ENCODE measurements around the gene GNAL. TPM values are rescaled to one million over a fixed set of nuclear protein-coding genes. Genes with fewer than 3 reads are reported as not detected.

Gene GNAL
- polyA plus RNA-seq, 1 experiment, result 0.21 TPM

GRCh38 chr18:11801573-11801972 is 112.5 kb downstream of the GNAL start:
- POLR2A ChIA-PET, result no interaction called here
- H3K36me3 ChIP-seq (ENCODE audit: control insufficient read depth, insufficient read depth, low read length), result no peaks in the 10 kb centered on the region
- CTCF ChIA-PET, result interaction anchor here (1.7 kb wide), 1 partner anchor 25 kb away, joined by 3 read pairs; no protein-coding TSS in a partner anchor
- no peak overlapping the region for H3K4me3 ChIP-seq (ENCODE audit: low read depth, low read length)
- no peaks in the 10 kb centered on the region for H3K27me3 ChIP-seq (ENCODE audit: control insufficient read depth, insufficient read depth, low read length)
- TF ChIP-seq, protein P1, sequence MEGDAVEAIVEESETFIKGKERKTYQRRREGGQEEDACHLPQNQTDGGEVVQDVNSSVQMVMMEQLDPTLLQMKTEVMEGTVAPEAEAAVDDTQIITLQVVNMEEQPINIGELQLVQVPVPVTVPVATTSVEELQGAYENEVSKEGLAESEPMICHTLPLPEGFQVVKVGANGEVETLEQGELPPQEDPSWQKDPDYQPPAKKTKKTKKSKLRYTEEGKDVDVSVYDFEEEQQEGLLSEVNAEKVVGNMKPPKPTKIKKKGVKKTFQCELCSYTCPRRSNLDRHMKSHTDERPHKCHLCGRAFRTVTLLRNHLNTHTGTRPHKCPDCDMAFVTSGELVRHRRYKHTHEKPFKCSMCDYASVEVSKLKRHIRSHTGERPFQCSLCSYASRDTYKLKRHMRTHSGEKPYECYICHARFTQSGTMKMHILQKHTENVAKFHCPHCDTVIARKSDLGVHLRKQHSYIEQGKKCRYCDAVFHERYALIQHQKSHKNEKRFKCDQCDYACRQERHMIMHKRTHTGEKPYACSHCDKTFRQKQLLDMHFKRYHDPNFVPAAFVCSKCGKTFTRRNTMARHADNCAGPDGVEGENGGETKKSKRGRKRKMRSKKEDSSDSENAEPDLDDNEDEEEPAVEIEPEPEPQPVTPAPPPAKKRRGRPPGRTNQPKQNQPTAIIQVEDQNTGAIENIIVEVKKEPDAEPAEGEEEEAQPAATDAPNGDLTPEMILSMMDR (IDR thresholded peaks at IDR 0.05; ENCODE audit: insufficient read depth, low read depth, low read length), result no peak
- DNase-seq (ENCODE audit: low read depth), result no peak

DNA sequence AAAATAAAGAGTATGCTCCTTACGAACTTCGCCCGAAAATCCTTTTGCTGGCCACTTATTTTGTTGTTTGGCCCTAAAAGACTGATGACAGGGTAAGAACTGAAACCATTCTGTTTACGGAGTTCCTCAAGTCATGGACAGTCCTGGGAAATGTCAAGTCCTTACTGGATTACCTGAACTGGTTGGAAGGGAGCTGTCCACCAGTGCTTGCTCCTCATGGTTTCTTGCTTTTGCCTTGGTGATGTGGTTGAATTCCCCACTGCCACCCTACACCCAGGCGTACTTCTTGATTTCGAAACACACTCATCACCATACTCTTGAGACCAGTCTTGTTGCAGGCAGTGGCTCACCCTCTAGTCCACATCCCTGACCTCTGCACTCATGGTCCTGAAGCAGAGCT is 113.1 kb downstream of the GNAL start:
- ChIA-PET CTCF (interaction anchor here (1.7 kb wide), 1 partner anchor 24 kb away, joined by 3 read pairs; no protein-coding TSS in a partner anchor), POLR2A (no interaction called here)
- TF ChIP-seq, protein P1 (IDR thresholded peaks at IDR 0.05; ENCODE audit: insufficient read depth, low read depth, low read length), result no peak
- DNase-seq (ENCODE audit: low read depth), result no peak
- no peaks in the 10 kb centered on the region for H3K36me3 ChIP-seq (ENCODE audit: control insufficient read depth, insufficient read depth, low read length)
- H3K27me3 ChIP-seq (ENCODE audit: control insufficient read depth, insufficient read depth, low read length), result no peaks in the 10 kb centered on the region
- H3K4me3 ChIP-seq (ENCODE audit: low read depth, low read length), result no peak overlapping the region

DNA sequence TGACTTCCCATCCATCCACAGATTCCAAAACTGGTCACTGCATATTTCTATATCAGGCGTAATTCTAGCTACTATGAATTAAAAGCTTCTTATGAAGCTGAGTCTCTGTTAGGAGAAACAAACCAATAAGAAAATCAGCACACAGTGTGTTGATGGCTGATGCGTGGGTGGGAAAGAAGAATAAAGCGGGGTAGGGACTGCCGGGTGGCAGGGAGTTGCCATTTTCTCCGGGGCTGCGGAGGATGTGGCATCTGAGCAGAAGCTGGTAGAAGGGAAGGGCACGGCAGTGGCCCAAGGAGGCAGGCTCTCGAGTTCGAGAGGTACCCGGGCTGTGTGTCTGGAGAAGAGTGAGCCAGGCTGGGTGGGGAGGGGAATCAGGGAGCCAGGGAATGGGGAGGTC is 113.5 kb downstream of the GNAL start:
- no peak overlapping the region for H3K4me3 ChIP-seq (ENCODE audit: low read depth, low read length)
- no peak for DNase-seq (ENCODE audit: low read depth)
- no peaks in the 10 kb centered on the region for H3K27me3 ChIP-seq (ENCODE audit: control insufficient read depth, insufficient read depth, low read length)
- H3K36me3 ChIP-seq (ENCODE audit: control insufficient read depth, insufficient read depth, low read length), result no peaks in the 10 kb centered on the region
- CTCF ChIA-PET, result interaction anchor here (1.7 kb wide), 1 partner anchor 24 kb away, joined by 3 read pairs; no protein-coding TSS in a partner anchor
- TF ChIP-seq, protein P1 (IDR thresholded peaks at IDR 0.05; ENCODE audit: insufficient read depth, low read depth, low read length), result no peak
- POLR2A ChIA-PET, result no interaction called here

DNA sequence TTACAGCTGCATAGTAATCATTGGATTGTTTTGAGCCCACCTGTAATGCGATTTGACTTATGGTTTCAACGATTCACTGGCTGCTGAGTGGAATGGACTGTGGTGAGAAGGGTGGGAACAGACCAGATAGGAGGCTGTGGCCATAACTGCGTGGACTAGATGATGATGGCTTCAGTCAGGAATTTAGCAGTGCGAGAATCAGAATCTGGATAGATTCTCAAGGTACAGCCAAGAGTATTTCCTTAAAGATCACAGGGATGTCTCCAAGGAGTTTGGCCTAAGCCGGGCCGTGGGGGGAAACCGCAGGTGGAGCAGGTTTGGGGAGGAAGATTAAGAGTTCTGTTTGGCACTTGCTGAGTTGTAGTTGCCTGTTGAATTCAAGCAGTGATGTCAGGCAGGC is 118.2 kb downstream of the GNAL start:
- DNase-seq (ENCODE audit: low read depth), result no peak
- Histone ChIP-seq H3K27me3 (ENCODE audit: control insufficient read depth, insufficient read depth, low read length) (no peaks in the 10 kb centered on the region), H3K4me3 (ENCODE audit: low read depth, low read length) (no peak overlapping the region), H3K36me3 (ENCODE audit: control insufficient read depth, insufficient read depth, low read length) (no peaks in the 10 kb centered on the region)
- POLR2A ChIA-PET, result no interaction called here
- CTCF ChIA-PET, result no interaction called here
- TF ChIP-seq, protein P1 (IDR thresholded peaks at IDR 0.05; ENCODE audit: insufficient read depth, low read depth, low read length), result no peak

DNA sequence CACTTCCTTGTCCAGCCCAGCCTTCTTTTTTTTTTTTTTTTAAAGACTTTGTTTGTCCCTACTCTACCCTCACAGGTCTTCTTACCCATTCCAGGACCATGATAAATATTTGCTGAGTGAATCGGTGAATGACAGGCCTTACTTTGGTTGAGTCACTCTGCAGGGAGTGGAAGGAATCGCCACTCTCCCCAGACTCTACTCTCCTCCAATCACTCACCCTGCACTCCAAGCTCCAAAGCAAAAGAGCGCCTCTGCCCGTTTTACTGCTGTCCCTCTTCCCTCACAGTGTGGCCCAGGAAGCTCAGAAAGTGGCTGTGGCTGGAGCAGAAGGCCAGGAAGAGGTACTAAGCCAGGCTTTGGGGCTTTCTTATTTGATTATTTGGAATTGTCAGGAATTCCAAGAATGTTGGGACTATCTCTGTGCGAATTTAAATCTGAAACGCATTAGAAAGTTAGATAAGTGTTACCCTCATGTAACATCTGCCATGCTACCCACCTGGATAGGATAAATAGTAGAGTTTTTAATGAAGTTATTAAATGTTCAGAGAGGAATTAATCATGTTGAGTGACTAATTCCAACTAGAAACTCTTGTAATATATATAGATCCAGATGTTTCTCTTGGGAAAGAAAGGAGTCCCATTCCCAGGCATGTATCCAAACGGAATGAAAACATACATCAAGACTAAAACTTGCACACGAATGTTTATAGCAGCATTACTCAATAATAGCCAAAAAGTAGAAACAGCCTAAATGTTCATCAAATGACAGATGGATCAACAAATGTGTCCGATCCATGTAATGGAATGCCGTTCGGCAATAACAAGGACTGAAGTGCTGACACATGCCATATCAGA is 119.2 kb downstream of the GNAL start:
- ChIA-PET POLR2A (no interaction called here), CTCF (no interaction called here)
- H3K36me3 ChIP-seq (ENCODE audit: control insufficient read depth, insufficient read depth, low read length), result no peaks in the 10 kb centered on the region
- TF ChIP-seq, protein P1 (IDR thresholded peaks at IDR 0.05; ENCODE audit: insufficient read depth, low read depth, low read length), result no peak
- no peaks in the 10 kb centered on the region for H3K27me3 ChIP-seq (ENCODE audit: control insufficient read depth, insufficient read depth, low read length)
- H3K4me3 ChIP-seq (ENCODE audit: low read depth, low read length), result no peak overlapping the region
- DNase-seq (ENCODE audit: low read depth), result no peak
